Stimulated activated CD4-positive, alpha-beta T cell treated with anti-CD3 and anti-CD28 coated beads, Interleukin-2, amount 100 ng/mL, for 48 hours (primary cell): ENCODE results near the gene FAM78A.
"Not testable (repeated sequence)": the region's sequence is repeated elsewhere in the genome, so short reads cannot be mapped to it uniquely, and the experiment has no call there.

ENCODE experiments used
- DNase-seq, 2 donors: peaks; one replicate each; pipeline ENCODE4 v3.0.0-alpha.2; 2020

The FAM78A gene

DNA sequence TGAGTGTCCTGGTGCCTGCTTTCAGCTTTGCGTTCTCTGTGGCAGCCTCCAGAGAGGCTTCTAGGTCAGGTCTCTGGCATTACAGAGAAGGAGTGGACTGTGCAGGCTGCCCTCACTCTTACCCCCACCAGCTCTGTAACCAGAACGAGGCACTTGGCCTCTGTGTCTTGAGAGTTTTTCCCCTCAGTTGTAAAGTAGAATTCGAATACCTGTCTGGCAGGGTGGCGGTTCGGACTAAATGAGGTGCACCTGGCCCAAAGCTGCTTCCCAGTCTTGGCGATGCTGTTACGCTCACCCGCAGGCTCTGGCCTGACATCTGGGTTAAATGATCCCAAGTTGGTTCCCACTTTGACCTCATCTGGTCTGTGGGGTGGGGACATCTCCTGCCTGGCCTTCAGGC is 40.1 kb downstream of the FAM78A start:
- DNase-seq = no peak

DNA sequence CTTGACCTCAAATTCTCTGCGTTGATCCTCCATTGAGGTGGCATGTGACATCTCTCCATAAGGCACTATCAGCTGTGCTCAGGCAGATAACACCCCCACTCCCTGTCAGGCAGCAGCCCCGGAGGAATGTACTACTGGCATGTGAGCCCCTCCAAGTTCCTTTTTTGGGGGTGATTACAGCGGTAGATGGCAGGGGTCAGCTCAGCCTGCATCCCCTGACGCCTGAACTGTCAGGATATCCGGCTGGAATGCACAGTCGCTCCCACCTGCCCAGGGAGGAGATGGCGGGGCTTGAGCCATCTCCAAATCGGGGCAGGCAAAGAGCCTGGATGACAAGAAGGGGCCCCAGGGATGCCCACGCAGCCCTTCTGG is 40.8 kb downstream of the FAM78A start:
- DNase-seq = no peak

DNA sequence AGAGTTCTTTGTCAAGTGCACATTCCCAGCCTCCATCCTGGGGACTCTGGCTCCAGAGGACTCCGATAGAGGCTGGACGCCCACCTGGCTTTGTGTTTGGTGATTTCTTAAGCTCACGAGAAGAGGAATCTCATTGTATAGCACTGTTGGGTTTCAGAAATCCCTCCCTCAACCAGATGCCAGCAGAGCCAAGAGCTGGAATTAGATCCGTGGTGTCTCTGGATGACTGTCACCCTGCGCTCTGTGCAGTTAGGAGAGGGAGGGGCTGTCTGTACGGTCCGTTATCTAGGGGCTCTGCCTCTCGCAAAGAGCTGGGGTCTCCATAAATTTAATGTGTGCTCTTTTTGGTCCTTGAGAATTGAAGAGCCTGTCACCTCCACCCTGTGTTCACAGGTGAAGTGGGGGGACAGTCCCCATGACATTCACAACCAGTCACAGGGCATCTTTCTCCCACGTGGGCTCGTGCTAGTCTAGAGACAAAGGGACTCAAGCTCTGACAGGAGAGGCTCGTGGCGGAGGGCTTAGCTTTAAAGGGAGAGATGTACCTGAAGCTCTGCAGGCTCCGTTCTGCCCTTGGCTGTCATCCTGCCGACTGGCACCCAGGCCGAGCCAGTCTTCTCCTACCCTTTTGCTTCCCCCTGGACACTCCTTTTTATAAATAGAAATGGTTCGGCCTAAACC is 41.4 kb downstream of the FAM78A start:
- DNase-seq = no peak

DNA sequence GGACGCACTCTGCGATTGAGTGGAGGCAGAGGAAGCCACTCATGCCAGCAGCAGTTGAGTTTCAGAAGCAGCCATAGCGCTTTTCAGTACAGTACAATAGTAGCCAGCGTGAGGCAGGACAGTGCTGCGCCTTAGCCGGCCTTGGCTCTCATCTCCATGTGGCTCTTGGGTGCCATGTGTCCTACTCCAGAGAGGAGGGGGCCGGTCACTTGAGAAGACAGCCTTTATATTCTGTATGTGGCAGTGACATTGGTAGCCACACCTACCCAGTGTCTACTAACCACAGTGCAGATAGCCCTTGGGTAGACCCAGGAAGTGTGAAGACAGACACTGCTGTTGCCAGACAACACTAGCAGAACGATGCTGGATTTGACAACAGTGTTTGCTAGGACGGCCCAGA is 42.3 kb downstream of the FAM78A start:
- DNase-seq = no peak

DNA sequence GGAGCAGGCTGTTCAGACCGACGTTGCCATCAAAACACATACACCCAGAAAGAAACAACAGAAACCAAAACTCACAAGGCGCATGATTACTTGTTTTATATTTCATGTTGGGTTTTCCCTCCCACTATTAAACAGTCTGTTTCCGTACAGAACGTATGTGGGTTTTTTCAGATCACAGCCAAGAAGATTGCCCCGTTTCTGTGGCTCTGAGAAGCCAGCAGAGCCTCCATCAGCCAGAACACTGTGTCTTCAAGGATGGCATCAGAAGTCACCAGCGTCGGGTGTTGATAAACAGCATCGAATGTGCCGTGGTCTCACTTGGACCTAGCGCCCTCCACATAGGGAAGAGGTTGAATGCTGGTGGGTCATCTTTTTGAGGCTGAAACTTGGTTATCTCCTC is 42.8 kb downstream of the FAM78A start:
- no peak for DNase-seq

DNA sequence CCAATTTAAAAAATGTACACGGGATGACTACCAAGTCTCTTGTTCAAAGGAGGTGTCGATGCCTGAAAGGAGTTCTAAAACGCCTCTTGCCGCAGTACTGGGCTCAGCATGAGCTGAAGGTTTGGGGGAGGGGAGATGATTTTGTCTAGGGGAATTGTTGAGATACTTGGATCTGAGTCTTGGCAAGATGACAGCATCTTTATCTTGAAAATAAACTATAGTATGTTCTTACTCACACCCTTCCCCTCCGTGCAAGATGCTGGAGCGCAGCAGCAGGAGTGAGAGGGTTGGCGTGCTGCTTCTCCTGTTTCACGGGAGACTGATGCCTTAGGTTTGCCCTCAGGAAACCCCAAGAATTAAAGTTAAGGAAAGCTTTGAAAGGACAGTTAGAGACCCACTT is 47.3 kb downstream of the FAM78A start:
- no peak for DNase-seq

DNA sequence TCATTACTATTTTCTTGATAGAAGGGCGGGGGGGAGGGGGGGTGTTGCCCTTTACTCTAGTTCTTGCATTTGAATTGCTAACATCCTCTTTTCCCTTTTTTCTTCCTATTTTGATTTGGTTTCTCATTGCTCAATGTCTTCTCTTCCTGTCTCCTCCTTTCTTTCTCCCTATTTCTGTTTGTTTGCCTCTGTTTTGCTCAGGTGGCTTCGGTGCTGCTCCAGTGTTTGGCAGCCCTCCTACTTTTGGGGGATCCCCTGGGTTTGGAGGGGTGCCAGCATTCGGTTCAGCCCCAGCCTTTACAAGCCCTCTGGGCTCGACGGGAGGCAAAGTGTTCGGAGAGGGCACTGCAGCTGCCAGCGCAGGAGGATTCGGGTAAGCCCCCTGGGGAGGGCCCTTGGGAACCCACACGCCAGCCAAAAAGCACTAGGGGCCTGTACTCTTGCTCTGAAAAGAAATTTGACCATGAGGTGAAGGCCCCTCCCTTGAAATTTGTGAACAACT is 48.3 kb downstream of the FAM78A start:
- no peak for DNase-seq

DNA sequence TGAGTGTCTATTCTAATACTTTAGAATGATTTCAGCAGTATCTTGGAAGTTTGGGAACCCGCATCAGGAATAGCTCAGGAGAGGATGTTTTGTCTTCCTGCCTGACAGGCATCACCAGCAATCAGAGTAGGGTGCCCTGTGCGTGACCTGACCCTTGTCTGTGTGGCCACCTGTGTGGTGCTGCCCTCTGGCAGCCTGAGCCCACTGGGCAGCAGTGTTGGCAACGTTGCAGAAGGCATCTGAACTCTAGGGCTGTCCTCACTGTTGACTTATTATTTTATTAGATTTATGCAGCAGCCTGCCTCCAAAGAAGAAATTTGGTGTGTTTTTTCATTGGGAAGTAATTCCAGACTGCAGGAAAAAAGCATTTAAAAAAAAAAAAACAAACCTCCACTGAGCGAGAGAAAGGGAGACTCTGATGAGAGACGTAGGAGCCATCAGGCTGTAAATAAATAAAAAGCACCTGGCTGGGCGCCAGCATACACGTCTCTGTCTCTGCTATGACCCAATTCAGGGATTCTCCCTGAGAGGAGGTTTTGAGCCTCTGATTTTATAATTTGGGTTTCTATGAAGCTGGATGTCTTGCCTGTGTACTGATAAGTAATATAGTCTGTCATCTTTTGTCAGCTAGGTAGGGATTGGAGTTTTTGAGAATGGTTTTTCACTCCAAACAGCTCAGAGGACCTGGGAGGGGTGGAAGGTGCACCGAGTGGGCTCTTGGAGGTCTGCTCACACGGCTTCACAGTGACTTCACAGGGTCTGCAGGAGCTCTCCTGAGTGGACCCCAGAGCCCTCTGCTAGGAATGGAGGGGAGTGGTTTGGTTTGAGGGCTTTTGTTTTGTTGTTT is 49.0 kb downstream of the FAM78A start:
- no peak for DNase-seq

DNA sequence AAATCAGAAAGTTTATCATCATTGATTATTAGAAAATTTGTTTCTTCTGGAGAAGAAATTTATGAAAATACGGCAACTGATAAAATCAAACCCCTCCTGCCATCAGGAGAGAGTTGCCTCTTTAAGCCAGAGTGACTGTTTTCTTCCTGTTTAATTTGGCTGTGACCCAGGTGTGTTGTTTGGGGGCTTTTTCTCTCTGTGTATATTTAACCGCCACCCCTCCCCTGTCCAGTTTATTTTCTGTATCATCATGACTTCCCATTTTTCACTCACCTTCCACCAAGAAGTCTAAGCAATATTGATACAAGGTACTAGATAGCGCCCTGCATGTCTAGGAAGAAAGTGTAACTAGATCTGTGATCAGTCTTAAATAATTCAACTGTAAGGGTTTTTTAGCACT is 50.1 kb downstream of the FAM78A start:
- DNase-seq = no peak

DNA sequence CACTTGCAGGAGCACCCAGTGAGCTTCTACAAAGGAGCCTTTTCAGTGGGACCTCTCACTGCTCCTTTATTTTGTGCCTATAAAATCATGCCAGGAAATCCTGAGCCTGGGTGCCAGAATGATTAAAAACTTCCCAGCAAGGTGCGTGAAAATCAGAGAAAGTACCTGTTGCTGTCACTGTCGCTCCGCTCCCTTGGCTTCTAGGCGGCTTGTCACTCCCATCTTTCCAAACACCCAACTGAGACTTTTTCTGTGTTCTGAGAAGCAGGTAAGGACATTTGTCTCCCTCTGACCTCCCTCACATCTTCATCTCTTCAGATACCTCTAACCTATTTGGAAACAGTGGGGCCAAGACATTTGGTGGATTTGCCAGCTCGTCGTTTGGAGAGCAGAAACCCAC is 53.9 kb downstream of the FAM78A start:
- DNase-seq = no peak

DNA sequence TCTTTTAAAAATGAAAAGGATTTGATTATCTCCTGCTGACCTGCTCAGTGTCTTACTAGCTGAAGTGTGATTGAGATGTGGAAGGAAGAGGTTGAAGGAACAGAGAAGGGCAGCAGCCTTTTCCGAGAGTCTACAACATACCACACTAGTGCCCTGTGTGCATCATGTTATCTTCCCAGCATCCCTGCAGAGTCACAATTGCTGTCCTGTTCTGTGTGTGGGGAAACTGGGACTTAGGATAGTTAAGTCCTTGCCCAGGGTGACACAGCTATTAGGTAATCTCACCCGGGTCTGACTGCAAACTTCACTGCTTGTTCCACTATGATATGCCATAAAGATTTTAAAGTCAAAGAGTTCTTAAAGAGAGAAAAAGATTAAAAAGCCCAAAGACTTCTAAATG is 55.8 kb downstream of the FAM78A start:
- no peak for DNase-seq

DNA sequence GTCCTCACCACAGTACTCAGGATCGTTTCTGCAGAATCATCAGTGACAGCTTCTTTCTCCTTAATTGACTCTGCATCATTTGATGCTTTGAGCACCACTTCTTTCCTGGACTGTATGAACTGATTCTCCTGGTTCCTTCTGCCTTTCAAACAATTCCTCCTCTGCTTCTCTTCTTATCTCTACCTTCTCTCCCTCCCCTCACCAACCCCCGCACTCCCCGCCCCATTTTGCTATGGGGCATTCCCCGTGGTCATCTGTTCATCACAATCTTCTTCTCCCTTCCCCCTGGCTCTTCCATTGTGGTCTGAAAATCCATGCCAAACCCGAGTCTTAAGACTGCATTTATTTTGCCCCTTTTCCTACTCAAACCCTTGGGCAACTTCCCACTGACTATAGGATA is 57.9 kb downstream of the FAM78A start:
- DNase-seq = no peak

DNA sequence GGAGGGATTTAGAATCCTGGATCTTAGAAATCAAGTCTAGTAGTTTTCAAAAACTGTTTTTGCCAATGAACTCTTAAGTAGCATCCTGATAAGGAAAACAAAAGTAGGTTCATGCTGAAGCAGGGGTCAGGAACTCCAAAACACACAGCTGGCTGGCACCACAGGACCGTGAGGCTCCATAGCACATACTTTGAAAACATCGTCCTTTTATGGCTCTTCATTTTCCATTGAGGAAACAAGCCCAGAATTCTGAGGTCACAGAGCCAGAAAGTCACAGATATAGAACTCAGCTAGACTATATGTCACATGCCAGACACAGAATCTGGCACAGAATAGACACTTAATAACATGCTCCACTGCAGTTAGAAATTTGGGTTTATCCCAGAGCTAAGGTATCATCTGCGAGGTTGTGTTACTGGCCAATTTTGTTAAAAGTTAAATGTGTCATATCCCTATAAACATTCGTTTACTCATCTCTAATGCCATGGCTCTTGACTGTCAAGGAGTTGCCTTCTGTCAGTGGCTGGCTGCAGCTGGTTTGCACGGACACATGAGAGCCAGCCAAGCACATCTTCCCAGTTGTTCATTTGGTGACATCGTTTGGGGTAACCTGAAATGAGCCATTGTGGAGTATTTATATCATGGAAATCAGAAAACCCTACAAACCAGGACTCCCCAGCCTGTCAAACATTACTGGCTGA is 58.8 kb downstream of the FAM78A start:
- DNase-seq = no peak

DNA sequence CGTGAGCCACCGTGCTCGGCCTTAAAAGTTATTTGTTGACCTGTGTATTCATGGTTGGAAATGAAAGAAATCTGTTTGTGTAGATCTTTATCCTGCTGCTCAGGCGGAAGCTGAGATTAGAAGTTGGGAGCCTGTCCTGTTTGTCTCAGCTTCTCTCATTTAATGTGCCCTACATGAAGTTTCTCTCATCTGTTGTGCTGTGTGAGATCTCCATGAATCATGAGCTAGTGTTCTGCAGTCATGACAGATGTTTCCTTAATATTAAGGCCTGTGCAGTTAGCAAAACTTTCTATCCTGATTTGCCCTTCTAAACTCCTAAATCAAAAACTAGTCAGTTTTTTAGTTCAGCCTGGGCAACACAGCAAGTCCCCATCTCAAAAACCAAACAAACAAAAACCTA is 59.5 kb downstream of the FAM78A start:
- DNase-seq = no peak

DNA sequence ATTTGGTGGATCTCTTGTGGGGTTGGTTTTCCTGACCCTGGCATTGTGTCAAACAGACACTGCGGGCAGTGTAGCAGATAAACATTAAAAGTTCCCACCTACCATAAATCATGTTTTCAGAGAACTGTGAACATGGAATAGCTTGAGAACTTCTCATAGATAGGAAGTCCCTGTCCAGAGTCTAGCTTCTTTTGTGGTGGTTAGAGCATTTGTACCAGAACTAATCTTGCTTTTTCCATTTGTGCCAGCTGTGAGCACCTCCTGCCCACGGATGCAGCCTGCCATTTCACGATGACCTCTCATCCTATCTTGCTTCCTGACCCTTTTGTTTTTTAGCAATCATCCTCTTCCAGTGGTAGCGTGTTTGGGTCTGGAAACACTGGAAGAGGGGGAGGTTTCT is 61.4 kb downstream of the FAM78A start:
- no peak for DNase-seq

DNA sequence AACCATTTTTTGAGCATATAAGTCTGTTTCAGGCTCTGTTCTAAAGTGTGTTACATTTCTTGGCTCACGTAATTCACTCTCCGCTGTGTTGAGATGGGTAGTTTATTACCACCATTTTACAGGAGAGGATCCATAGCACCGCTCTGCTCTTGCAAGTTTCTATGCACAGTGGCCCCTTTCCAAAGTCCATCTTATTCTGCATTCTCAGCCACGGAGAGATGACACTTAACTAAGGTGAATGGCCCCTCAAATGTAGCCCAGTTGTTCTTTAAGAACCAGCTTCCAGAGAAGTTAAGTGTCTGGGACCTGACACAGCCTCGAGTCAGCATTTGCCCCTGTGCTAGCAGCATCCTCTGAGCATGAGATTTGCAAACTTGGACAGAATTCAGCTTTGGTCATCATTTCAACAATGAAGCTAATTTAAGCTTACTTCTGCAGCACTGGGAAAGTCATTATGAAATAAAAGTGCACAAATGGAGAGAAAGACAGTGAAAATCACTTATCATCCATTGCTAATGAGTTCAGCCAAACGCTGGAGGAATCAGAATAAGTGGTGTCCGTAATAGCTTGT is 61.9 kb downstream of the FAM78A start:
- DNase-seq = no peak

DNA sequence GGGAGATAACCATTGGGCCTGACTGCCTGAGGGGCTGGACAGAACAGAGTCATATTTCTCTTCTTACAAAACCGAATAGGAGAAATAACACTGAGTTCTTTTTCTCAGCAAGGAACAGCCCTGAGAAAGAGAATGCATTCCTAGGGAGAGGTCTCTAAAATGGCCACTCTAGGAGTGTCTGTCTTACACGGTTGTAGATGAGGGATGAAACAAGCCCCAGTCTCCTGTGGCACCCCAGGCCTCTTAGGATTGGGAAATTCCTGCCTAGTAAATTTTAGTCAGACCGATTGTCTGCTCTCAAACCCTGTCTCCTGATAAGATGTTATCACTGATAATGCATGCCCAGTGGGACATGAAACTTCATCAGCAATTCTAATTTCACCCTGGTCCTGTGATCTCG is 64.4 kb downstream of the FAM78A start:
- not testable (repeated sequence) for DNase-seq
